Sigmoid colon (tissue), 4 donors: ENCODE measurements around the gene EMC8.

ENCODE experiments used
- EP300 ChIP-seq, 4 donors: sonication (generic); formaldehyde crosslinking; IDR thresholded peaks; one replicate each; pipeline ENCODE4 v1.6.1; 2017; ENCODE audit warnings: antibody characterized with exemption in 4 of 4
- POLR2A ChIP-seq, 2 donors: fragments of 450-650 bp; IDR thresholded peaks; one replicate each; pipeline ENCODE4 v1.6.1; 2016; ENCODE audit warnings: antibody characterized with exemption in 2 of 2, mild to moderate bottlenecking in 2 of 2, moderate library complexity in 2 of 2
- POLR2AphosphoS5 ChIP-seq, 4 donors: sonication (generic); formaldehyde crosslinking; IDR thresholded peaks; one replicate each; pipeline ENCODE4 v1.6.1; 2017; ENCODE audit warnings: antibody characterized with exemption in 4 of 4
- TF ChIP-seq, protein P1 (sequence below), 4 experiments: fragments of 450-650 bp in 3 of 4; fragments of 200-600 bp in 1 of 4; IDR thresholded peaks; one replicate each; pipeline ENCODE4 v1.5.1; 2016 to 2019; ENCODE audit warnings: antibody characterized with exemption in 4 of 4, mild to moderate bottlenecking in 3 of 4, moderate library complexity in 2 of 4

DNA sequence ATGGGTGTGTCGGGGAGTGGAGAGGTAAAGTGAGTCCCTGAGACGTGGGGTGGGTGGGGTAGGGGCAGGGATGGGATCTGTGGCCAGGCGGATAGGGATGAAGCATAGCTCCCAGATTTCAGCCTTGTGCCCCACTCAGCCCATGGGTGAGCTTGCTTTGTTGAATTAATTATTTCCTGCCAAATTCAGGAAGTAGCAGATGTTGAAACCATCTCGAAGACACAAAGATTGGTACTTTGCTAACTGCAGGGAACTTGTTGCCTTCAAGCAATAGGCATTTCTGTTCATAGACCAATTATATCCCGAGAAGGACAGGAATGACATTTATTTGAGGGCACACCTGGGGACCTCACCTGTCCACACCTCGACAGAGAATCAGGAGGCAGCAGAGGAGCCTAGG, 37.5 kb downstream of the EMC8 start:
- TF ChIP-seq POLR2A (IDR thresholded peaks at IDR 0.05) (no peak), POLR2AphosphoS5 (IDR thresholded peaks at IDR 0.05) (no peak), EP300 (IDR thresholded peaks at IDR 0.05) (no peak)
- TF ChIP-seq, protein P1, sequence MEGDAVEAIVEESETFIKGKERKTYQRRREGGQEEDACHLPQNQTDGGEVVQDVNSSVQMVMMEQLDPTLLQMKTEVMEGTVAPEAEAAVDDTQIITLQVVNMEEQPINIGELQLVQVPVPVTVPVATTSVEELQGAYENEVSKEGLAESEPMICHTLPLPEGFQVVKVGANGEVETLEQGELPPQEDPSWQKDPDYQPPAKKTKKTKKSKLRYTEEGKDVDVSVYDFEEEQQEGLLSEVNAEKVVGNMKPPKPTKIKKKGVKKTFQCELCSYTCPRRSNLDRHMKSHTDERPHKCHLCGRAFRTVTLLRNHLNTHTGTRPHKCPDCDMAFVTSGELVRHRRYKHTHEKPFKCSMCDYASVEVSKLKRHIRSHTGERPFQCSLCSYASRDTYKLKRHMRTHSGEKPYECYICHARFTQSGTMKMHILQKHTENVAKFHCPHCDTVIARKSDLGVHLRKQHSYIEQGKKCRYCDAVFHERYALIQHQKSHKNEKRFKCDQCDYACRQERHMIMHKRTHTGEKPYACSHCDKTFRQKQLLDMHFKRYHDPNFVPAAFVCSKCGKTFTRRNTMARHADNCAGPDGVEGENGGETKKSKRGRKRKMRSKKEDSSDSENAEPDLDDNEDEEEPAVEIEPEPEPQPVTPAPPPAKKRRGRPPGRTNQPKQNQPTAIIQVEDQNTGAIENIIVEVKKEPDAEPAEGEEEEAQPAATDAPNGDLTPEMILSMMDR (IDR thresholded peaks at IDR 0.05): no peak
